ENCODE data around the gene UQCR11. TPM values are rescaled to one million over a fixed set of nuclear protein-coding genes. Genes with fewer than 3 reads are reported as not detected.

The UQCR11 gene
- total RNA-seq, 1 donor from 2014 or later = 43.4 TPM

DNA sequence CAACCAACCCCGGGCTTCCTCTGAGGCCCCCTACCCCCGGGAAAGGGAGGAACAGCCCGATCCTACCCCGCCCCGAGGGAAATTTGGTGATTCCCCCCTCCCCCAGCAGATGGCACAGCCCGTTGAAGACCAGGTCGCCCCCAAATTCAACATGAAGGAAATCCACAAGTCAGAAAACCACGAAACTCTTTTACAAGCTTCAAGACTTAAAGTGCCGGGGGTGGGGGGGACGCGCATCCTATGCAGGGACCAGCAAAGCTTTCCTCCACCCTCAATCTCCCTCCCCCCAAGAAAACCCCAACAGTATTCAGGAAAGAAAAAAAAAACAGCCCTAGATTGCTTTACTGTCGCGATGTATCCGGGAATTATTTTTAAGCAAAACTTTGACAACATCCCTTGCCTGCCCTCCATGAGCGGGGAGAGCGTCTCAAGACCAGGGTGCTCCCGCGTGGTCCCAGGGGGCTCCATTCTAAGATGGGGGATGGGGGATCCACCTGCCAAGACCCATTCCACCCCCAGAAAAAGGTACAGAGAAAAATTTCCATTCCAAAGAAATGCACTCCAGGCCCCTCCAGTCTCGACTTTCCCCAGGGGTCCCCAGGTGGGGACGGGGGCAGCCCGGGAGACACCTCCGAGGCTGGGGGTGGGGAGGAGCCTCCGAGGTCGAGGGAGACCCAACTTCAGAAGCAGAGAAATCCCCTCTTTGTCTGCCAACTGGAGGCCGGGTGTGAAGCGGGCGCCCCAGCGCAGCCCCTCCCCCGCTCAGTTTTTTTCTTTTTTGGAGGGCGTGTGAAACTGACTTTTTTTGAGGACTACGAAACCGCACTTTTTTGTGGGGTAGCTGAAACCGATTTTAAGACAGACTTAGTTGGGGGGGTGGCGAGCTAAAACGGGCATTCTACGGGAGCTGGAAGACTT lies 45.6 kb upstream of the UQCR11 start:
- FAIRE-seq (no peak), DNase-seq (ENCODE audit: low read depth) (no peak)
- Histone ChIP-seq H3K27me3 (ENCODE audit: control insufficient read depth, insufficient read depth, low read length) (no peaks in the 10 kb centered on the region), H3K4me3 (ENCODE audit: low read depth, low read length) (peak overlapping the region; percentile 57), H3K36me3 (ENCODE audit: control insufficient read depth, insufficient read depth, low read length) (peaks cover 26% of the 10 kb centered on the region)
- TF ChIP-seq, protein P1, sequence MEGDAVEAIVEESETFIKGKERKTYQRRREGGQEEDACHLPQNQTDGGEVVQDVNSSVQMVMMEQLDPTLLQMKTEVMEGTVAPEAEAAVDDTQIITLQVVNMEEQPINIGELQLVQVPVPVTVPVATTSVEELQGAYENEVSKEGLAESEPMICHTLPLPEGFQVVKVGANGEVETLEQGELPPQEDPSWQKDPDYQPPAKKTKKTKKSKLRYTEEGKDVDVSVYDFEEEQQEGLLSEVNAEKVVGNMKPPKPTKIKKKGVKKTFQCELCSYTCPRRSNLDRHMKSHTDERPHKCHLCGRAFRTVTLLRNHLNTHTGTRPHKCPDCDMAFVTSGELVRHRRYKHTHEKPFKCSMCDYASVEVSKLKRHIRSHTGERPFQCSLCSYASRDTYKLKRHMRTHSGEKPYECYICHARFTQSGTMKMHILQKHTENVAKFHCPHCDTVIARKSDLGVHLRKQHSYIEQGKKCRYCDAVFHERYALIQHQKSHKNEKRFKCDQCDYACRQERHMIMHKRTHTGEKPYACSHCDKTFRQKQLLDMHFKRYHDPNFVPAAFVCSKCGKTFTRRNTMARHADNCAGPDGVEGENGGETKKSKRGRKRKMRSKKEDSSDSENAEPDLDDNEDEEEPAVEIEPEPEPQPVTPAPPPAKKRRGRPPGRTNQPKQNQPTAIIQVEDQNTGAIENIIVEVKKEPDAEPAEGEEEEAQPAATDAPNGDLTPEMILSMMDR (IDR thresholded peaks at IDR 0.05; ENCODE audit: insufficient read depth, low read length, severe bottlenecking) = no peak

DNA sequence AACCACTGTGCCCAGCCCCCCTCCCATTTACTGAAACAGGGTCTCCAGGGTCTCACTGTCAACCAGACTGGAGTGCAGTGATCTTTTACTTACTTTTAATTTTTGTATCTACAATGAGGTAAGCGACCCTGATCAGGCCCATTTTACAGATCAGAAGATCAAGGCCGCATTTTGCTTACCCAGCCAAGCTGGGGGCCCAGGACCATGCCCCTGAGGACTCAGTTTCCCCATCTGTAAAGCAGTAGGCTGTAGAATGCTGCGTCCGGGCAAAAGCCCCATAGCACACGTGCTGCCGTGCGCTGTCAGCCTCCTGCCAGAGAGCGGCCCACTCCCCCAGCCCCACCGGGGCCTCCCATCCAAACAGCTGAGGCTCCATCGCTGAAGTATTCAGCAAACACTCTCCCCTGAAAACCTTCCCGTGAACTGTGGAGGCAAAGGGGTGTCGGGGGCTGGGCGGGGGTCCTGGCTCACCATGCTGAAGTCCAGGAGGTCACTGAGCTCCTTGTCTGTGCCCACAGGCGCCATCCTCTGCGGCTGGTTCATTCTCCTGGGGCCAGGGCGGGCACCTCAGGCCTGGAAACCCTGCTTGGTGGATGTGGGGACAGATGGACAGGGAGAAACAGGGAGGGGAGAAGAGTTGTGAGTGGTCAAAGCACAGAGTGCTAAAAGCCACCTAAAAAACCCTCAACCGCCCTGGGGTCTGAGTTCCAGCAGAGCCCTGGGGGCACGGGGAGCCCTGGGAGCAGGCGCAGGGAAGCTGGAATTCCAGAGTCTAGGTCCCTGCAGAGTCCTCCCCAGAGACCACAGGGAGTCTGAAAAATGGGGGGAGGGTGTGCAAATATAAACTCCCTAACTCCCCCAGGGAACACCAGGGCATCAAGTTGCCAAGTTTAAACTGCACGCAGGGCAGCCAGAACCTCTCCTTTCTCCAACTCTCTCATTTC lies 44.7 kb upstream of the UQCR11 start:
- DNase-seq (ENCODE audit: low read depth) (no peak), FAIRE-seq (no peak)
- H3K36me3 ChIP-seq (ENCODE audit: control insufficient read depth, insufficient read depth, low read length) = peaks cover 28% of the 10 kb centered on the region
- H3K4me3 ChIP-seq (ENCODE audit: low read depth, low read length) = no peak overlapping the region
- TF ChIP-seq, protein P1 (IDR thresholded peaks at IDR 0.05; ENCODE audit: insufficient read depth, low read length, severe bottlenecking) = no peak
- H3K27me3 ChIP-seq (ENCODE audit: control insufficient read depth, insufficient read depth, low read length) = no peaks in the 10 kb centered on the region

DNA sequence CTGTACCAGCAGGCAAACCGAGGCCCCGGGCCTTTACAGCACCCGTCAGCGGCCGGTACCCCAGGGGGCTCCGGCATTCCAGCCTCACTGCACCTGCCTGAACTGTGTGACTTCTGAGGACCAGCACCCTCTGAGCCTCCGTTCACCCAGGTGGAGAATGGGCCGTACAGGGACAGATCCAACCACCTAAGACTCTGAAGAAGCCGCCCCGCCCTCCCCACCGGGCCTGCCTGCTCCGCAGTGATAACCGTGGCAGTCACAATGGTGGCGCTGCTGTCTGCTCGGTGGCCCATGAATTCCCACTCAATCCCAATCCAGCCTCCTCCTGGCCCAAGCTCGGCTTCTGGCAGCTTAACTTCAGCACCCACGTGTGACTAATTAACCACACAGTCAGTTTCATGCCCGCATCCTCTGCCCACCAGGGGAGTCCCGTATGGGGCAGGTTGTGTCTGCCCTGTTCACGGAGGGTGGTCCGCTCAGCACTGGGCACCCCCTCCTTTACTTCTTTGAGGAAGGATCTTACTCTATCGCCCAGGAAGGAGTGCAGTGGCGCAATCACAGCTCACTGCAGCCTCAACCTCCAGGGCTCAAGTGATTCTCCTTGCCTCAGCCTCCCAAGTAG lies 43.8 kb upstream of the UQCR11 start:
- Histone ChIP-seq H3K4me3 (ENCODE audit: low read depth, low read length) (no peak overlapping the region), H3K36me3 (ENCODE audit: control insufficient read depth, insufficient read depth, low read length) (peaks cover 31% of the 10 kb centered on the region), H3K27me3 (ENCODE audit: control insufficient read depth, insufficient read depth, low read length) (no peaks in the 10 kb centered on the region)
- FAIRE-seq (no peak), DNase-seq (ENCODE audit: low read depth) (no peak)
- TF ChIP-seq, protein P1 (IDR thresholded peaks at IDR 0.05; ENCODE audit: insufficient read depth, low read length, severe bottlenecking) = no peak

DNA sequence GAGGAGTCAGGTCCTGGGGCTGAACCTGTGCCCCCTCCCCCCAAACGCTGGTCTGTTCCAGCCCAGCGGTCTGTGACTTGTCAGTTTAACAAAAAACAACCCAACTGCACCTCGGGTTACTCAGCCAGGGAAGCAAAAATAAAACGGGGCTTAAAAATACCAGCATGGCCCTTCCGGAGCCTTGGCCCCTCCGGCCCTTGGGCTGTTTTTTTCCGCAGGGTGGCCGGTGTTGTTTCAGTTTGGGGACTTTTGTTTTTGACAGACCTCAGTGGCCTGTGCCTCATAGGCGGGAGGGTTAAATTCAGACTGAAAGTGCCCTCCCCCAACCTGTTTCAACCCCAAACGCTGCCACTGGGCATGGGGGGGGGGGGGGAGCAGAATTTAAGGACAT lies 43.2 kb upstream of the UQCR11 start:
- DNase-seq (ENCODE audit: low read depth) (no peak), FAIRE-seq (no peak)
- TF ChIP-seq, protein P1 (IDR thresholded peaks at IDR 0.05; ENCODE audit: insufficient read depth, low read length, severe bottlenecking) = no peak
- Histone ChIP-seq H3K36me3 (ENCODE audit: control insufficient read depth, insufficient read depth, low read length) (peaks cover 32% of the 10 kb centered on the region), H3K27me3 (ENCODE audit: control insufficient read depth, insufficient read depth, low read length) (no peaks in the 10 kb centered on the region), H3K4me3 (ENCODE audit: low read depth, low read length) (no peak overlapping the region)

DNA sequence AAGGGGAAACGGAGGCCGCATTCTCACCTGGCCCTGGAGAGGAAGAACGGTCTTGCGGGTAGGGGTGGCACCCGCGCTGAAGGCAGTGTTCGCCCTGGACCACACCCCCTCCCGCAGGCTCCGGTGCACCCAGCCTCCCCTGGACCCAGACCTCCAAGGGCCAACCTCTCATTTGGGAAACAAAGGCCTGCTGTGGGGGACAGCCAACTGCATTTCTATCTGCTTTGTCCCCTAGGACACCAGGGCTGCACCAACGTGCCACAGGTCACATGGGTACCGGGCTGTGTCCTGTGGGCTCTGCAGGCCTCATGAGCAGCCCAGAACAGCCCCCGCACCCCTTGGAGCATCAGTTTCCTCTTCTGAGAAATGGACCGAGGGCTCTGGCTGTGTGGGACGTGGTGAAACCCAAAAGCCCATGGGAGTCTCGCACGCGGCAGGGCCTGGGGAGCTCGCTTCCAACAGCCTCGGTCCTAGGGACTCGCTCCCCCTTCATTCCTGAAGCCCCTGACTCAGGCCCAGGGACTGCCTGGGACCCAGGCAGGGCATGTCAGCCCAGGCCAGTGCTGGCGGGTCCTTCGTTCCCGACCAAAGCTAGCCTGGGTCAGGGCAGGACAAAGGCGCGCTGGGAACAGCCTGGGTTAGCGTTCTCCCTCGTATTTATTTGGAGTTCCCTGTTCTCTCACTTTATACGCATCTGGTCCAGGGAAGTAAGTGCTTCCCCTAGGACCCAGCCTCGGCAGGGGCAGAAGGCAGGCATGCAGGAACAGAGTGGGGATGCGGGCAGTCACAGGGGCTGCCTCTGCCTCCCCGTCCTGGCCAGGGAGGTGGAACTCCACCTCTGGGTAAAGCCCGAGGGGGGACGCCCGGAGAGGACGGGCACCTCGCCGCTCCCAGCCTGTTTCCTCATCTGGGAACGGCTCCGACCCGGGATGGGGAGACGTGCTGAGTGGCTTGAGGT lies 42.5 kb upstream of the UQCR11 start:
- DNase-seq (ENCODE audit: low read depth) (no peak), FAIRE-seq (no peak)
- Histone ChIP-seq H3K27me3 (ENCODE audit: control insufficient read depth, insufficient read depth, low read length) (no peaks in the 10 kb centered on the region), H3K36me3 (ENCODE audit: control insufficient read depth, insufficient read depth, low read length) (peaks cover 32% of the 10 kb centered on the region), H3K4me3 (ENCODE audit: low read depth, low read length) (no peak overlapping the region)
- TF ChIP-seq, protein P1 (IDR thresholded peaks at IDR 0.05; ENCODE audit: insufficient read depth, low read length, severe bottlenecking) = no peak

Measured in bronchial epithelial cell (primary cell).